Activated naive CD4-positive, alpha-beta T cell treated with anti-CD3 and anti-CD28 coated beads for 36 hours (primary cell): ENCODE measurements around the gene SAMD11. TPM values are rescaled to one million over a fixed set of nuclear protein-coding genes. Genes with fewer than 3 reads are reported as not detected.

Source experiments
- CTCF ChIA-PET: fragments of 350-600 bp; sonication (Branson Sonifier 250); formaldehyde crosslinking; loops from one replicate; lab custom pipeline; 2021; ENCODE audit warnings: antibody characterized with exemption; lab: Charles Lee
- DNase-seq: peaks from one replicate; pipeline ENCODE4 v3.0.0-alpha.2; 2020
- H3K27ac Mint-ChIP-seq: one replicate; pipeline ENCODE4 v1.8.0; 2021; ENCODE audit warnings: mild to moderate bottlenecking, mixed read lengths
- H3K27me3 Mint-ChIP-seq: one replicate; pipeline ENCODE4 v1.8.0; 2021; ENCODE audit warnings: low read depth, mixed read lengths
- H3K36me3 Mint-ChIP-seq: one replicate; pipeline ENCODE4 v1.8.0; 2021; ENCODE audit warnings: low read depth, mixed read lengths
- H3K4me1 Mint-ChIP-seq: one replicate; pipeline ENCODE4 v1.8.0; 2021; ENCODE audit warnings: low read depth, mixed read lengths
- H3K4me3 Mint-ChIP-seq: one replicate; pipeline ENCODE4 v1.8.0; 2021; ENCODE audit warnings: mild to moderate bottlenecking, moderate library complexity, mixed read lengths
- H3K9me3 Mint-ChIP-seq: one replicate; pipeline ENCODE4 v1.8.0; 2021; ENCODE audit warnings: mixed read lengths
- intact Hi-C: fragments of 100-400 bp; cut with micrococcal nuclease; formaldehyde crosslinking; loops from one replicate; pipeline ENCODE4 v1.15.1; 2023
- total RNA-seq, 2 experiments: library from RNA; stranded (reverse); gene quantifications; one replicate each; pipeline ENCODE4 v1.2.3, GENCODE V29; 2021

SAMD11 gene
- total RNA-seq, 2 experiments from 2014 or later, result not detected

GRCh38 chr1:932776-933602 is 9.3 kb downstream of the SAMD11 start:
- no peaks in the 10 kb centered on the region for H3K36me3 Mint-ChIP-seq
- DNase-seq, result no peak
- H3K9me3 Mint-ChIP-seq, result no peaks in the 10 kb centered on the region
- H3K4me3 Mint-ChIP-seq, result no peak overlapping the region
- CTCF ChIA-PET, result no interaction called here
- peaks cover 6% of the 10 kb centered on the region for H3K4me1 Mint-ChIP-seq
- H3K27ac Mint-ChIP-seq, result no peak overlapping the region
- peaks cover 19% of the 10 kb centered on the region for H3K27me3 Mint-ChIP-seq
- intact Hi-C loops, result no loop called here

- Mint-ChIP-seq H3K4me1 (peaks cover 6% of the 10 kb centered on the region), H3K9me3 (no peaks in the 10 kb centered on the region), H3K4me3 (no peak overlapping the region), H3K27me3 (peaks cover 22% of the 10 kb centered on the region), H3K36me3 (no peaks in the 10 kb centered on the region), H3K27ac (no peak overlapping the region)
- DNase-seq, result no peak
- CTCF ChIA-PET, result no interaction called here
- intact Hi-C loops, result no loop called here
These were observed 9.8 kb downstream of the SAMD11 start for GRCh38 chr1:933603-933940.

GRCh38 chr1:934991-935750 is 11.4 kb downstream of the SAMD11 start:
- CTCF ChIA-PET, result no interaction called here
- DNase-seq, result no peak
- Mint-ChIP-seq H3K36me3 (no peaks in the 10 kb centered on the region), H3K9me3 (no peaks in the 10 kb centered on the region), H3K4me3 (no peak overlapping the region), H3K27ac (no peak overlapping the region), H3K27me3 (peaks cover 25% of the 10 kb centered on the region), H3K4me1 (peaks cover 6% of the 10 kb centered on the region)
- intact Hi-C loops, result no loop called here

GRCh38 chr1:935751-936231 is 12.1 kb downstream of the SAMD11 start:
- no peak for DNase-seq
- H3K27me3 Mint-ChIP-seq, result peaks cover 28% of the 10 kb centered on the region
- CTCF ChIA-PET, result no interaction called here
- no peak overlapping the region for H3K4me3 Mint-ChIP-seq
- intact Hi-C loops, result no loop called here
- no peaks in the 10 kb centered on the region for H3K9me3 Mint-ChIP-seq
- H3K4me1 Mint-ChIP-seq, result peaks cover 8% of the 10 kb centered on the region
- H3K36me3 Mint-ChIP-seq, result no peaks in the 10 kb centered on the region
- H3K27ac Mint-ChIP-seq, result no peak overlapping the region

DNA sequence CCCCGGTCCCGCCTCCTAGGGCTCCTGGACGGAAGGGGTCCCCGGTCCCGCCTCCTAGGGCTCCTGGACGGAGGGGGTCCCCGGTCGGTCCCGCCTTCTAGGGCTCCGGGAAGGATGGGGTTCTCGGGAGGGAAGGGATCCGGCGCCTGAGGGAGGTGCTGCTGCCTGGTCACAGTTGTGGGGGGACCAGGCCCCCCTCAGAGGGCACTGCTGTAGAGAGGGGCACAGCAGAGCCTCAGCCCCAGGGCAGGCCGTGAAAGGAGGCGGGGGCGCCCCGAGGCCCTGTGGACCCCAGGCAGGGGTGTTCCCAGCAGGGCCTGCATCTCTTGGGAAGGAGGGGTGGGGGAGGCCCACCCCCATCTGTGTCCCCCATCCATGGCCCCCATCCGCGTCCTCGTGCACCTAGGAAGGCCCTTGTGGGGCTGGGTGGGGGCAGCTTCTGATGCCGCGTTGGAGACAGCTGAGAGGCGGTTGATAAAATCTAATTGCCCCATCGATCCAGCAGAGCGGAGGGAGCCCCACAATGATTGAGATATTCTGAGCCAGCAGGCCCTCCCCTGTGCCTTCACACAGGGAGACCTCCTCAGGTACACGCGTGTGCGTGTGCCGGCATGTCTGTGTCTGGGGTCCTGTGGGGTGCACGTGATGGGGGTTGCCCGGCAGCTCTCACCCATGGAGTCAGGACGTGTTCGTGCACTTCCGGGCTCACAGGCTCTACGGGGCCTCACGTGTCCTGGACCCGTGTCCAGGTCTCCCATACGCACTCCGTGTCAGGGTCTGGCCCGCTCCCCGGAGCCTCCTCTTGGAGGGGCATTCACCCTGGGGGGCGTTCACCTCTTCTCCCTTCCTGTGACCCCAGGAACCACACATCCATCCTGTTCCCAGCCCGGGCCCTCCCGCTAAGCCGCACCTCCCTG is 12.9 kb downstream of the SAMD11 start:
- CTCF ChIA-PET, result no interaction called here
- no peak overlapping the region for H3K27ac Mint-ChIP-seq
- no peak for DNase-seq
- H3K9me3 Mint-ChIP-seq, result no peaks in the 10 kb centered on the region
- H3K27me3 Mint-ChIP-seq, result peaks cover 28% of the 10 kb centered on the region
- no peaks in the 10 kb centered on the region for H3K36me3 Mint-ChIP-seq
- intact Hi-C loops, result no loop called here
- H3K4me1 Mint-ChIP-seq, result peaks cover 13% of the 10 kb centered on the region
- H3K4me3 Mint-ChIP-seq, result no peak overlapping the region

- peaks cover 28% of the 10 kb centered on the region for H3K27me3 Mint-ChIP-seq
- H3K36me3 Mint-ChIP-seq, result no peaks in the 10 kb centered on the region
- no peak for DNase-seq
- peaks cover 13% of the 10 kb centered on the region for H3K4me1 Mint-ChIP-seq
- no peaks in the 10 kb centered on the region for H3K9me3 Mint-ChIP-seq
- CTCF ChIA-PET, result no interaction called here
- H3K4me3 Mint-ChIP-seq, result no peak overlapping the region
- intact Hi-C loops, result no loop called here
- H3K27ac Mint-ChIP-seq, result no peak overlapping the region
These were observed 13.8 kb downstream of the SAMD11 start for GRCh38 chr1:937521-937920.

DNA sequence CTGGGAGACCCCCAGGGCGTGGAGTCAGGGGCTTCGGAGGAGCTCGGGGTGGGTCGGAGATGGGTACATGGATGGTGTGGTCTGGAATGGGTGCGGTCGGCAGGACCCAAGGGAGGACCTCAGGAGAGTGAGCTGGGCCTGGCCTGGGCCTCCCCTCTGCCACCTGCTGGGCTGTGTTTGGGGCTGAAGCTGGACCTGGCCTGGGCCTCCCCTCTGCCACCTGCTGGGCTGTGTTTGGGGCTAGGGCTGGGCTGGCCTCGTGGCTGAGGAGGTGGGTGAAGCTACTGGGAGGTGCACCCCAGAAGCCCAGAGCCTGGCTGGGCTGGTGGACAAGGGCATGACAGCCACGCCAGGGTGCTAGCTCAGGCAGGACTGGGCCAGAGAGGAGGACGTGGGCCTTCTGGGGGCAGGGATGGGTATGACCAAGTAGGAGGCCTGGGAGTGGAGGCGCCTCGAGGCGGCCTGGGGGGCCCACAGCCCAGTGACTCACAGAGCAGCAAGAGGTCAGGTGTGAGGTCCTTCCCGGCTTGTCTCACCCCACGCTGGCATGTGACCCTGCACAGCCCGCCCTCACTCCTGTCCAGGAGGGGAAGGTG is 14.5 kb downstream of the SAMD11 start:
- no peak for DNase-seq
- Mint-ChIP-seq H3K4me3 (no peak overlapping the region), H3K27me3 (peaks cover 28% of the 10 kb centered on the region), H3K4me1 (peaks cover 13% of the 10 kb centered on the region), H3K9me3 (no peaks in the 10 kb centered on the region), H3K36me3 (no peaks in the 10 kb centered on the region), H3K27ac (no peak overlapping the region)
- intact Hi-C loops, result no loop called here
- CTCF ChIA-PET, result interaction anchor here (0.6 to 1.3 kb wide), 2 partner anchors 10 to 32 kb away, joined by 3 to 7 read pairs; no protein-coding TSS in a partner anchor

- CTCF ChIA-PET, result interaction anchor here (0.6 to 1.3 kb wide), 2 partner anchors 10 to 33 kb away, joined by 3 to 7 read pairs; no protein-coding TSS in a partner anchor
- Mint-ChIP-seq H3K9me3 (no peaks in the 10 kb centered on the region), H3K27ac (no peak overlapping the region), H3K27me3 (peaks cover 28% of the 10 kb centered on the region), H3K36me3 (no peaks in the 10 kb centered on the region), H3K4me3 (no peak overlapping the region), H3K4me1 (peaks cover 13% of the 10 kb centered on the region)
- DNase-seq, result no peak
- intact Hi-C loops, result no loop called here
These were observed 15.2 kb downstream of the SAMD11 start for GRCh38 chr1:938711-939489.

GRCh38 chr1:939511-940106 is 15.9 kb downstream of the SAMD11 start:
- no peak overlapping the region for H3K4me3 Mint-ChIP-seq
- CTCF ChIA-PET, result no interaction called here
- H3K27ac Mint-ChIP-seq, result no peak overlapping the region
- no peak for DNase-seq
- no peaks in the 10 kb centered on the region for H3K9me3 Mint-ChIP-seq
- intact Hi-C loops, result loop anchor here (2.0 kb wide), 2 partner anchors 19 to 33 kb away; partner anchors contain the start of gene NOC2L
- peaks cover 28% of the 10 kb centered on the region for H3K27me3 Mint-ChIP-seq
- peaks cover 13% of the 10 kb centered on the region for H3K4me1 Mint-ChIP-seq
- H3K36me3 Mint-ChIP-seq, result no peaks in the 10 kb centered on the region

DNA sequence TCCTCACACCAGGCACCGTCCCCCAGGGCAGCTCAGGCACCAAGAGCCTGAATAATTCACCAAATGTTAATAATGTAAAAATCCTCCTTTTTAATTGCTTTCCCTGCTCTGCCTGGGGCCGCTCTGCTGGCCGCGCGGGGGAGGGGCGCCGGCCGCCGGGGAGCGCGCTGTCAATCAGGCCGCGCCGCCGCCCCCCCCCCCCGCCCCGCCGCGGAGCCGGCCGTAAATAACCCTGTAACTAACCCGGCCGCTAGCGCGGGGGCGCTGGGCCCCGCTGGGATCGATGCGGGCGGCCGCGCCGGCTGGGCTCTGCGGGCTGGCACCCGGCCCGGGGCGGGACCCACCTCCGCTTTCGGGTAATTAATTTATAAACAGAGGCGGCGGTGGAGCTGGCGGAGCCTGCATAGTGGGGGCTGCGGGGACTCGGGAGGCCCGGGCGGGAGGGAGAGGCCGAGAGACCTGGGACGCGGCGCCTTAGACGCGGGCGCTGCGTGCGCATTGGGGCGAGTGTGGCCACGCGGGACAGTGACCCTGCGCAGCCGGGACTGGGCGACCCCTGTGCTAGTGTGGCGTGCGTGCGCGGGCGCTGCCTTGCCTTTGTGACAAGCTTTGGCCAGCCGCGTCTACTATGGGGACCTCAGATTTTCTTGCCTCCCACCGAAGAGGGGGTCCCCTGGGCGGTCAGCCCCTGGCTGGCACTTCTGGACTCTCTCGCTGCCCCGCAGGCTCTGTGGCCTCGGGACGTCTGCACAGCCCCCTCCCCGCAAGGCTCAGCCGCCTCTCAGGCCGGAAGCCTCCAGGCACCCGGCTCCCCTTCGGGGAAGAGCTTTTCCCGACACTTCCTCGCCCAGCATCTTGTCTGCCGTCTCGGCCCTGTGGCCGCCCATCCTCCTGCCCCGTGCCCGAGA is 16.6 kb downstream of the SAMD11 start:
- CTCF ChIA-PET, result interaction anchor here (1.2 kb wide), 1 partner anchor 36 kb away, joined by 5 read pairs; no protein-coding TSS in a partner anchor
- peak overlapping the region; percentile 41 for H3K4me3 Mint-ChIP-seq
- peaks cover 10% of the 10 kb centered on the region for H3K4me1 Mint-ChIP-seq
- DNase-seq, result no peak
- peaks cover 3% of the 10 kb centered on the region for H3K36me3 Mint-ChIP-seq
- intact Hi-C loops, result loop anchor here (2.0 kb wide), 2 partner anchors 18 to 34 kb away; partner anchors contain the start of gene NOC2L
- H3K27ac Mint-ChIP-seq, result no peak overlapping the region
- H3K9me3 Mint-ChIP-seq, result no peaks in the 10 kb centered on the region
- H3K27me3 Mint-ChIP-seq, result peaks cover 25% of the 10 kb centered on the region
